Smooth muscle cell (in vitro differentiated cells): ENCODE data around the gene ABCC1. TPM values are rescaled to one million over a fixed set of nuclear protein-coding genes. Genes with fewer than 3 reads are reported as not detected.

Source experiments
- DNase-seq: peaks from one replicate; lab custom pipeline; 2025; ENCODE audit not compliant: unreplicated experiment; lab: John Stamatoyannopoulos, UW
- H2AFZ ChIP-seq: fragments of 200-600 bp; sonication (generic); 2 replicates; pipeline ENCODE4 v1.6.0; 2016; ENCODE audit warnings: antibody characterized with exemption, low read depth, mild to moderate bottlenecking
- H3F3A ChIP-seq: fragments of 200-600 bp; sonication (generic); 2 replicates; pipeline ENCODE4 v1.6.0; 2017; ENCODE audit warnings: antibody characterized with exemption, low read depth
- H3K27ac ChIP-seq: fragments of 200-600 bp; sonication (generic); 2 replicates; pipeline ENCODE4 v1.5.1; 2016; ENCODE audit warnings: low read depth, mild to moderate bottlenecking
- H3K27me3 ChIP-seq: fragments of 200-600 bp; sonication (generic); 2 replicates; pipeline ENCODE4 v1.6.1; 2016; ENCODE audit warnings: low read depth, mild to moderate bottlenecking
- H3K36me3 ChIP-seq: fragments of 200-600 bp; sonication (generic); 2 replicates; pipeline ENCODE4 v1.5.1; 2016; ENCODE audit warnings: low read depth
- H3K4me1 ChIP-seq: fragments of 200-600 bp; sonication (generic); 2 replicates; pipeline ENCODE4 v1.5.1; 2016; ENCODE audit warnings: low read depth
- H3K4me2 ChIP-seq: fragments of 200-600 bp; sonication (generic); 2 replicates; pipeline ENCODE4 v1.6.0; 2016; ENCODE audit warnings: mild to moderate bottlenecking
- H3K4me3 ChIP-seq: fragments of 200-600 bp; sonication (generic); 2 replicates; pipeline ENCODE4 v1.5.1; 2016; ENCODE audit warnings: mild to moderate bottlenecking
- H3K79me2 ChIP-seq: fragments of 200-600 bp; sonication (generic); 2 replicates; pipeline ENCODE4 v1.6.0; 2016; ENCODE audit warnings: low read depth, mild to moderate bottlenecking
- H3K9ac ChIP-seq: fragments of 200-600 bp; sonication (generic); 2 replicates; pipeline ENCODE4 v1.6.0; 2016; ENCODE audit warnings: low read depth
- H3K9me3 ChIP-seq: fragments of 200-600 bp; sonication (generic); replicated peaks from 2 replicates; pipeline ENCODE4 v1.5.1; 2016; ENCODE audit warnings: low read depth
- H4K20me1 ChIP-seq: fragments of 200-600 bp; sonication (generic); 2 replicates; pipeline ENCODE4 v1.6.0; 2016; ENCODE audit warnings: low read depth
- WGBS: methylation state at CpG from one replicate; pipeline ENCODE4 v1.1.7; 2016; ENCODE audit warnings: low lambda C conversion rate; 5-methylcytosine and 5-hydroxymethylcytosine counted together
- polyA plus RNA-seq: library from polyadenylated mRNA; unstranded; fragments of >200 nt; fragmentation: Nextera tagmentation; extraction: Ambion mirVana; gene quantifications from 2 replicates; pipeline ENCODE4 v1.2.1, GENCODE V29; 2016
- total RNA-seq: library from RNA; depleted of rRNA; stranded (reverse); fragments of >200 nt; gene quantifications from 2 replicates; pipeline ENCODE4 v1.2.3, GENCODE V29; 2014
- TF ChIP-seq, protein P1 (sequence below): fragments of 200-600 bp; sonication (generic); IDR thresholded peaks from 2 replicates; pipeline ENCODE4 v1.5.1; 2017; ENCODE audit warnings: borderline replicate concordance, mild to moderate bottlenecking, antibody characterized with exemption; ENCODE audit not compliant: insufficient read depth, poor library complexity, severe bottlenecking

Gene ABCC1
- total and polyA plus RNA-seq, 2 experiments from 2014 or later, result 10.2 to 22.7 TPM

DNA sequence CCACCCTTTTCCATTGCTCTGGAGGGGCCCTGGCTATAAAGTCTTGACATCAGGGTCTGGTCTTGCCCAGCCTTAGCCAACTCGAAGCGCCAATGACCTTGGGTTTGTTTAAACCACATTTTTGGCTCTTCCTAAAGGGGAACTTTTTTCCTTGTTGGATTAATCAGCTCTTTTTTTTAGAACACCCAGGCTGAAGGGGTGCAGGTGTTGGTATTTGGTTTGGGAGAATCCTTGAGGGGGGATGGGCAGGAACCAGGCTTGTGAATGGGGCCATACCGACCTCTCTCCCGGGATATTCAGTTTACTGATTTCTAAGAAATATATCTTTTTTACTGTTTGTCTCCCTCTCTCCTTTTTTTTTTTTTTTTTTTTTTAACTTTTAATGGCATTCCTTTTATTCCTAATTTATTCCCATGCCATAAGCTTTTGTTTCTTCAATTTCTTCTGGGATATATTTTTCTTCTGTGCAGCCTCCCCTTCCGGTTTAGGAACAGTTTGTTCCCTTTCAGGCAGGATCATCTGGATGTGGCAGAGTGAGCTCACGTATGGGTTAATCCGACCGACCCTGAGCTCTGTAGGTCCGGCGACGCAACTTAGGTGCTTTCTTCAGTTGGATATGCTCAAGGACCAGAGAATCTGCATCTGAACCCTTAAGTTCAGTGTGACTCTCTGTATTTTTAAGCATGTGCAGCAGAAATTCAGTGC, 144.4 kb downstream of the ABCC1 start:
- no peaks in the 10 kb centered on the region for H3K27me3 ChIP-seq
- H3K9me3 ChIP-seq, result no peaks in the 10 kb centered on the region
- H3K27ac ChIP-seq, result no peak overlapping the region
- TF ChIP-seq, protein P1, sequence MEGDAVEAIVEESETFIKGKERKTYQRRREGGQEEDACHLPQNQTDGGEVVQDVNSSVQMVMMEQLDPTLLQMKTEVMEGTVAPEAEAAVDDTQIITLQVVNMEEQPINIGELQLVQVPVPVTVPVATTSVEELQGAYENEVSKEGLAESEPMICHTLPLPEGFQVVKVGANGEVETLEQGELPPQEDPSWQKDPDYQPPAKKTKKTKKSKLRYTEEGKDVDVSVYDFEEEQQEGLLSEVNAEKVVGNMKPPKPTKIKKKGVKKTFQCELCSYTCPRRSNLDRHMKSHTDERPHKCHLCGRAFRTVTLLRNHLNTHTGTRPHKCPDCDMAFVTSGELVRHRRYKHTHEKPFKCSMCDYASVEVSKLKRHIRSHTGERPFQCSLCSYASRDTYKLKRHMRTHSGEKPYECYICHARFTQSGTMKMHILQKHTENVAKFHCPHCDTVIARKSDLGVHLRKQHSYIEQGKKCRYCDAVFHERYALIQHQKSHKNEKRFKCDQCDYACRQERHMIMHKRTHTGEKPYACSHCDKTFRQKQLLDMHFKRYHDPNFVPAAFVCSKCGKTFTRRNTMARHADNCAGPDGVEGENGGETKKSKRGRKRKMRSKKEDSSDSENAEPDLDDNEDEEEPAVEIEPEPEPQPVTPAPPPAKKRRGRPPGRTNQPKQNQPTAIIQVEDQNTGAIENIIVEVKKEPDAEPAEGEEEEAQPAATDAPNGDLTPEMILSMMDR, result no peak
- DNase-seq, result no peak
- H2AFZ ChIP-seq, result no peak overlapping the region
- no peaks in the 10 kb centered on the region for H4K20me1 ChIP-seq
- no peaks in the 10 kb centered on the region for H3K36me3 ChIP-seq
- no peaks in the 10 kb centered on the region for H3K4me1 ChIP-seq
- H3K9ac ChIP-seq, result no peak overlapping the region
- H3K4me2 ChIP-seq, result no peak overlapping the region
- H3K79me2 ChIP-seq, result no peaks in the 10 kb centered on the region
- no peaks in the 10 kb centered on the region for H3F3A ChIP-seq
- no peak overlapping the region for H3K4me3 ChIP-seq
- WGBS, result 98% methylated on average over 11 of the region's 11 CpGs

DNA sequence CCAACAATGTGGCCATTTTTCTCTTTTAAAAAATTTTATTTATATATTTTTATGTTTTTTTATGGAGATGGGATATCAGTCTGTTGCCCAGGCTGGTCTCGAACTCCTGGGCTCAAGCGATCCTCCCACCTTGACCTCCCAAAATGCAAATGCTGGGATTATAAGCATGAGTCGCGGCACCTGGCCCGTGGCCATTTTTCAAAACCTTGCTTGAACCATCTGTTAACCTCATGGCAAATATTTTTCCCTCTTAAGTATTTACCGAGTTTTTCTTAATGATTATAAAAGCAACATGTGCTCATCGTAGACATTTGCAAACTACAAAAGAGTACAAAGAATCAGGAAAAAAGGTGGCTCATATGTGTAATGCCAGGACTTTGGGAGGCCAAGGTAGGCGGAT, 146.2 kb downstream of the ABCC1 start:
- no peak overlapping the region for H3K27ac ChIP-seq
- H3K4me3 ChIP-seq, result no peak overlapping the region
- H3K79me2 ChIP-seq, result no peaks in the 10 kb centered on the region
- no peaks in the 10 kb centered on the region for H3K27me3 ChIP-seq
- no peak overlapping the region for H3K4me2 ChIP-seq
- no peaks in the 10 kb centered on the region for H3K9me3 ChIP-seq
- DNase-seq, result no peak
- no peaks in the 10 kb centered on the region for H3K4me1 ChIP-seq
- no peaks in the 10 kb centered on the region for H4K20me1 ChIP-seq
- no peaks in the 10 kb centered on the region for H3K36me3 ChIP-seq
- 96% methylated on average over 8 of the region's 8 CpGs for WGBS
- H2AFZ ChIP-seq, result no peak overlapping the region
- no peak overlapping the region for H3K9ac ChIP-seq
- TF ChIP-seq, protein P1, result no peak
- no peaks in the 10 kb centered on the region for H3F3A ChIP-seq

DNA sequence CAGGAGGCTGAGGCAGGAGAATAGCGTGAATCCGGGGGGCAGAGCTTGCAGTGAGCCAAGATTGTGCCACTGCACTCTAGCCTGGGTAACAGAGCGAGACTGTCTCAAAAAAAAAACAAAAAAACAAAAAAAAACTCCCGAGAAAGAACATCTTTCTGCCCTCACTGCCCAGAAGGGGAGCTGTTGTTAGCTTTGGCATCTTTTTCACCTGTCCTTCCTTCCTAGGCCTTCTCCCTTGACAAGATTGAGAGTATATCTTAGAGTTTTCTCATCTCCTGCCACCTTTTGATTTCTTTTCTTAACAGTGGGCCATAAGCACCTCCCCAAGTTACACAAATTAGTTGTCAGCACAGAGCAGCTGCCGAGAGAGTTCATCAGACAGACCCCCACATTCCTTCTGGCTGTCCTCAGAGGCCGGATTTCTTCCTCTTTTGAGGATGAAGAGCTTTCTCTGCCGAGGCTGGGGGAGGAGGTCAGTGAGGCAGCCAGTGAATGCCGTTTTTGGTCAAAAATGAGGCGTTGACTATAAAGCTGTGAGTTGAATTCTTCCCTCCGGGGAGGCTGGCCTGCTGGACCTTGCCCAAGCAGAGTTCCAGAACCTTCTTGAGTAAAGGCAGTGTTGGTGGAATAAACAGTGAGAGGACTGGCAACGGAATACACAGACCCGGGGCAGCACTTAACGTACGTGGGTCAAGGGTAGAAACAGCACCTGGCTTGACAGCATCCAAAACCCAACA, 146.9 kb downstream of the ABCC1 start:
- 85% methylated on average over 14 of the region's 14 CpGs for WGBS
- no peaks in the 10 kb centered on the region for H3K79me2 ChIP-seq
- no peaks in the 10 kb centered on the region for H3K36me3 ChIP-seq
- no peak overlapping the region for H3K9ac ChIP-seq
- no peak overlapping the region for H3K27ac ChIP-seq
- no peaks in the 10 kb centered on the region for H3K27me3 ChIP-seq
- H3K4me3 ChIP-seq, result no peak overlapping the region
- no peak overlapping the region for H3K4me2 ChIP-seq
- no peak for DNase-seq
- TF ChIP-seq, protein P1, result no peak
- H3K4me1 ChIP-seq, result no peaks in the 10 kb centered on the region
- no peaks in the 10 kb centered on the region for H3F3A ChIP-seq
- H3K9me3 ChIP-seq, result no peaks in the 10 kb centered on the region
- H4K20me1 ChIP-seq, result no peaks in the 10 kb centered on the region
- no peak overlapping the region for H2AFZ ChIP-seq

DNA sequence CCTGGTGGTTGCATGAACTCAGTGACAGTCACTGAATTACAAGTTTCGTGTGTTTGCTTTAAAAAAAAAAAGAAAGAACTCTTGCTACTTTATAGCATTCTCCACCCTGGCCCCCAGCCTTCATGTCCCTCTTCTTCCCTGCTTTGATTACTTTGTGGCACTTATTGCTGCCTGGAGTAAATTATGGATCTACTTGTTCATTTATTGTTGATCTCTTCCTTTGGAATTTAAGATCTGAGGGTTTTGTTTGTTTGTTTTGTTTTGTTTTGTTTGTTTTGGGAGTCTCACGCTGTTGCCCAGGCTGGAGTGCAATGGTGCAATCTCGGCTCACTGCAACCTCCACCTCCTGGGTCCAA, 147.4 kb downstream of the ABCC1 start:
- Histone ChIP-seq H3K27me3 (no peaks in the 10 kb centered on the region), H3K36me3 (no peaks in the 10 kb centered on the region), H3K9me3 (no peaks in the 10 kb centered on the region), H3K4me2 (no peak overlapping the region), H4K20me1 (no peaks in the 10 kb centered on the region), H3K79me2 (no peaks in the 10 kb centered on the region), H3K4me3 (no peak overlapping the region), H3K9ac (no peak overlapping the region), H3K4me1 (no peaks in the 10 kb centered on the region), H2AFZ (no peak overlapping the region), H3K27ac (no peak overlapping the region), H3F3A (no peaks in the 10 kb centered on the region)
- DNase-seq, result no peak
- TF ChIP-seq, protein P1, result no peak
- 93% methylated on average over 3 of the region's 3 CpGs for WGBS
